B cell (primary cell): ENCODE measurements around the gene MYCL. TPM values are rescaled to one million over a fixed set of nuclear protein-coding genes. Genes with fewer than 3 reads are reported as not detected.

ENCODE experiments used
- ATAC-seq: fragments of 200-7000 bp; cut with Tn5 transposase; one replicate; pipeline ENCODE4 v1.10.0; 2021; ENCODE audit warnings: low read depth, mild to moderate bottlenecking, moderate number of reproducible peaks, moderate library complexity
- CTCF ChIA-PET: fragments of 350-600 bp; sonication (Branson Sonifier 250); formaldehyde crosslinking; loops from one replicate; lab custom pipeline; 2021; ENCODE audit warnings: antibody characterized with exemption, inconsistent platforms; lab: Charles Lee
- POLR2A ChIA-PET: fragments of 350-600 bp; sonication (Branson Sonifier 250); formaldehyde crosslinking; loops from one replicate; lab custom pipeline; 2021; ENCODE audit warnings: antibody characterized with exemption; lab: Charles Lee
- DNase-seq: peaks from one replicate; pipeline ENCODE4 v3.0.0; 2013
- H2AFZ ChIP-seq: 2 replicates; pipeline ENCODE4 v1.6.1; 2012; ENCODE audit warnings: mild to moderate bottlenecking, low read depth, low read length; ENCODE audit not compliant: insufficient read depth, poor library complexity, severe bottlenecking
- H3K27ac ChIP-seq, 2 donors: 1 replicate in 1 of 2; 2 replicates in 1 of 2; pipeline ENCODE4 v1.5.1; 2012 to 2013; ENCODE audit warnings: low read length in 2 of 2, mild to moderate bottlenecking in 2 of 2, moderate library complexity in 1 of 2
- H3K27me3 ChIP-seq, 4 experiments: fragments of 200-600 bp in 1 of 4; sonication (generic) in 1 of 4; replicated peaks in 1 of 4; 1 replicate in 2 of 4; 2 replicates in 2 of 4; pipeline versions ENCODE4 v1.6.1 to v1.7.0; 2013 to 2016; ENCODE audit warnings: low read length in 3 of 4, mild to moderate bottlenecking in 2 of 4, mixed read lengths in 1 of 4, moderate library complexity in 1 of 4; ENCODE audit not compliant: insufficient read depth in 4 of 4, control insufficient read depth in 3 of 4; ENCODE audit errors: control extremely low read depth in 1 of 4
- H3K36me3 ChIP-seq, 2 experiments: replicated peaks in 1 of 2; 1 replicate in 1 of 2; 2 replicates in 1 of 2; pipeline versions ENCODE4 v1.6.1 to v1.7.1; 2013; ENCODE audit warnings: low read length in 1 of 2; ENCODE audit not compliant: insufficient read depth in 2 of 2, control insufficient read depth in 1 of 2; ENCODE audit errors: control extremely low read depth in 1 of 2, extremely low read depth in 1 of 2
- H3K4me1 ChIP-seq, 2 donors: fragments of 200-600 bp in 1 of 2; sonication (generic) in 1 of 2; 1 replicate in 1 of 2; 2 replicates in 1 of 2; pipeline versions ENCODE4 v1.5.1 to v1.6.1; 2013 to 2017; ENCODE audit warnings: low read length in 2 of 2; ENCODE audit not compliant: control insufficient read depth in 2 of 2, insufficient read depth in 2 of 2
- H3K4me2 ChIP-seq: replicated peaks from 2 replicates; pipeline ENCODE3; 2012; ENCODE audit warnings: mild to moderate bottlenecking, low read depth, low read length; ENCODE audit not compliant: poor library complexity, severe bottlenecking
- H3K4me3 ChIP-seq, 5 experiments: fragments of 200-600 bp in 1 of 5; sonication (generic) in 1 of 5; 1 replicate in 3 of 5; 2 replicates in 2 of 5; pipeline versions ENCODE4 v1.5.1 to v1.7.0; 2011 to 2016; ENCODE audit warnings: low read length in 4 of 5, mild to moderate bottlenecking in 4 of 5, low read depth in 2 of 5, control low read depth in 1 of 5, moderate library complexity in 1 of 5; ENCODE audit not compliant: insufficient read depth in 1 of 5; ENCODE audit errors: control extremely low read depth in 1 of 5, extremely low read depth in 1 of 5
- H3K79me2 ChIP-seq: fragments of 200-600 bp; sonication (generic); one replicate; pipeline ENCODE4 v1.6.0; 2016; ENCODE audit warnings: low read length; ENCODE audit not compliant: control insufficient read depth, insufficient read depth
- H3K9ac ChIP-seq: fragments of 200-600 bp; sonication (generic); 2 replicates; pipeline ENCODE4 v1.6.1; 2017; ENCODE audit warnings: mild to moderate bottlenecking, low read length, moderate library complexity
- H3K9me3 ChIP-seq, 3 donors: one replicate each; pipeline versions ENCODE4 v1.6.1 to v1.7.1; 2013; ENCODE audit warnings: low read length in 2 of 3; ENCODE audit not compliant: control insufficient read depth in 2 of 3, insufficient read depth in 1 of 3; ENCODE audit errors: control extremely low read depth in 1 of 3
- H4K20me1 ChIP-seq: 2 replicates; pipeline ENCODE4 v1.6.0; 2012; ENCODE audit warnings: mild to moderate bottlenecking, low read length; ENCODE audit not compliant: insufficient read depth, control insufficient read depth, poor library complexity, severe bottlenecking
- H3K27ac Mint-ChIP-seq: one replicate; pipeline ENCODE4 v1.8.0; 2021; ENCODE audit warnings: mixed read lengths
- H3K27me3 Mint-ChIP-seq: one replicate; pipeline ENCODE4 v1.8.0; 2021; ENCODE audit warnings: mixed read lengths
- H3K4me1 Mint-ChIP-seq: one replicate; pipeline ENCODE4 v1.8.0; 2021; ENCODE audit warnings: mixed read lengths
- H3K4me3 Mint-ChIP-seq: one replicate; pipeline ENCODE4 v1.8.0; 2021; ENCODE audit warnings: mixed read lengths
- H3K9me3 Mint-ChIP-seq: one replicate; pipeline ENCODE4 v1.8.0; 2022; ENCODE audit warnings: mixed read lengths; ENCODE audit not compliant: insufficient read depth
- EZH2 ChIP-seq: IDR thresholded peaks from 2 replicates; pipeline ENCODE4 v1.6.1; 2012; ENCODE audit warnings: borderline replicate concordance, low read depth, mild to moderate bottlenecking, moderate library complexity, low read length; ENCODE audit not compliant: insufficient read depth, poor library complexity, severe bottlenecking
- WGBS: methylation state at CpG from one replicate; pipeline ENCODE4 v1.1.5; 2013; ENCODE audit warnings: missing lambda C conversion rate; ENCODE audit not compliant: insufficient coverage; 5-methylcytosine and 5-hydroxymethylcytosine counted together
- intact Hi-C: fragments of 100-400 bp; cut with micrococcal nuclease; formaldehyde crosslinking; loops from one replicate; pipeline ENCODE4 v1.10.0; 2022
- polyA plus RNA-seq: library from polyadenylated mRNA; depleted of rRNA; stranded (reverse); fragments of >200 nt; gene quantifications from 2 replicates; pipeline ENCODE4 v1.2.3, GENCODE V29; 2012
- total RNA-seq, 2 donors: library from RNA; stranded (reverse); fragments of 120-200 nt in 1 of 2; gene quantifications; 1 replicate in 1 of 2; 2 replicates in 1 of 2; pipeline versions ENCODE4 v1.2.3 to v1.2.4, GENCODE V29; 2013 to 2022
- TF ChIP-seq, protein P1 (sequence below): fragments of 200-600 bp; IDR thresholded peaks from one replicate; pipeline ENCODE4 v1.8.0; 2022; ENCODE audit warnings: antibody characterized with exemption, mild to moderate bottlenecking

MYCL gene
- total and polyA plus RNA-seq, 2 donors (not counting 1 experiment from before 2014, with no cell fraction given) = 0.03 to 0.62 TPM

- DNase-seq (no peak), ATAC-seq (no peak)
- H3K9ac ChIP-seq = no peak overlapping the region
- H3K4me3 Mint-ChIP-seq = no peak overlapping the region
- no peak for TF ChIP-seq EZH2
- TF ChIP-seq, protein P1, sequence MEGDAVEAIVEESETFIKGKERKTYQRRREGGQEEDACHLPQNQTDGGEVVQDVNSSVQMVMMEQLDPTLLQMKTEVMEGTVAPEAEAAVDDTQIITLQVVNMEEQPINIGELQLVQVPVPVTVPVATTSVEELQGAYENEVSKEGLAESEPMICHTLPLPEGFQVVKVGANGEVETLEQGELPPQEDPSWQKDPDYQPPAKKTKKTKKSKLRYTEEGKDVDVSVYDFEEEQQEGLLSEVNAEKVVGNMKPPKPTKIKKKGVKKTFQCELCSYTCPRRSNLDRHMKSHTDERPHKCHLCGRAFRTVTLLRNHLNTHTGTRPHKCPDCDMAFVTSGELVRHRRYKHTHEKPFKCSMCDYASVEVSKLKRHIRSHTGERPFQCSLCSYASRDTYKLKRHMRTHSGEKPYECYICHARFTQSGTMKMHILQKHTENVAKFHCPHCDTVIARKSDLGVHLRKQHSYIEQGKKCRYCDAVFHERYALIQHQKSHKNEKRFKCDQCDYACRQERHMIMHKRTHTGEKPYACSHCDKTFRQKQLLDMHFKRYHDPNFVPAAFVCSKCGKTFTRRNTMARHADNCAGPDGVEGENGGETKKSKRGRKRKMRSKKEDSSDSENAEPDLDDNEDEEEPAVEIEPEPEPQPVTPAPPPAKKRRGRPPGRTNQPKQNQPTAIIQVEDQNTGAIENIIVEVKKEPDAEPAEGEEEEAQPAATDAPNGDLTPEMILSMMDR = no peak
- H3K27me3 Mint-ChIP-seq = peaks cover 32% of the 10 kb centered on the region
- CTCF ChIA-PET = no interaction called here
- no peaks in the 10 kb centered on the region for H3K4me1 ChIP-seq
- POLR2A ChIA-PET = no interaction called here
- peaks cover 0 to 12% (median 2%) of the 10 kb centered on the region in 4 experiments for H3K27me3 ChIP-seq
- H3K4me1 Mint-ChIP-seq = peaks cover 2% of the 10 kb centered on the region
- no peak overlapping the region for H3K4me3 ChIP-seq
- H3K4me2 ChIP-seq = no peak overlapping the region
- intact Hi-C loops = no loop called here
- H2AFZ ChIP-seq = no peak overlapping the region
- H3K36me3 ChIP-seq = no peaks in the 10 kb centered on the region
- no peaks in the 10 kb centered on the region for H3K79me2 ChIP-seq
- H3K27ac Mint-ChIP-seq = no peak overlapping the region
- H3K9me3 ChIP-seq = no peaks in the 10 kb centered on the region
- no peaks in the 10 kb centered on the region for H3K9me3 Mint-ChIP-seq
- no peaks in the 10 kb centered on the region for H4K20me1 ChIP-seq
- H3K27ac ChIP-seq = no peak overlapping the region
Measured at GRCh38 chr1:39890273-39890672, 11.4 kb downstream of the MYCL start.

GRCh38 chr1:39886757-39887231, 14.9 kb downstream of the MYCL start:
- Histone ChIP-seq H3K4me1 (peaks cover 10 to 11% of the 10 kb centered on the region in 2 donors), H3K4me3 (no peak overlapping the region), H3K27me3 (no peaks in the 10 kb centered on the region), H3K36me3 (no peaks in the 10 kb centered on the region), H3K79me2 (peaks cover 20% of the 10 kb centered on the region), H3K27ac (no peak overlapping the region), H3K4me2 (no peak overlapping the region), H3K9ac (no peak overlapping the region), H2AFZ (no peak overlapping the region), H3K9me3 (no peaks in the 10 kb centered on the region), H4K20me1 (no peaks in the 10 kb centered on the region)
- intact Hi-C loops = no loop called here
- H3K27me3 Mint-ChIP-seq = peaks cover 6% of the 10 kb centered on the region
- no peak for TF ChIP-seq EZH2
- TF ChIP-seq, protein P1 = no peak
- no peak overlapping the region for H3K4me3 Mint-ChIP-seq
- ATAC-seq (no peak), DNase-seq (no peak)
- CTCF ChIA-PET = interaction anchor here (1.2 kb wide), 1 partner anchor 16 kb away, joined by 3 read pairs; no protein-coding TSS in a partner anchor
- H3K4me1 Mint-ChIP-seq = peaks cover 16% of the 10 kb centered on the region
- 86% methylated on average over 2 of the region's 2 CpGs for WGBS
- no peak overlapping the region for H3K27ac Mint-ChIP-seq
- POLR2A ChIA-PET = no interaction called here
- no peaks in the 10 kb centered on the region for H3K9me3 Mint-ChIP-seq
